NCI-H2227 (cell line): ENCODE data around the gene SERPINE2.

ENCODE experiments used
- DNase-seq: peaks from one replicate; lab custom pipeline; 2025; ENCODE audit not compliant: unreplicated experiment; lab: John Stamatoyannopoulos, UW

SERPINE2 gene

DNA sequence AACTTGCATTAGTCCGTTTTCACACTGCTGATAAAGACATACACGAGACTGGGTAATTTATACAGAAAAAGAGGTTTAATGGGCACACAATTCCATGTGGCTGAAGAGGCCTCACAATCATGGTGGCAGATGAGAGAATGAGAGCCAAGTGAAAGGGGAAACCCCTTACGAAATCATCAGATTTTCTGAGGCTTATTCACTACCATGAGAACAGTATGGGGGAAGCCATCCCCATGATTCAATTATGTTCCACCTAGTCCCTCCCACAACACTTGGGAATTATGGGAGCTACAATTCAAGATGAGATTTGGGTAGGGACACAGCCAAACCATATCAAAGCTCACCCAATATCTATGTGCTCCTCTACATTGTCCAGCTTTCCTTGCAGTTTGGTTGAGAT, 16.0 kb upstream of the SERPINE2 start:
- no peak for DNase-seq

DNA sequence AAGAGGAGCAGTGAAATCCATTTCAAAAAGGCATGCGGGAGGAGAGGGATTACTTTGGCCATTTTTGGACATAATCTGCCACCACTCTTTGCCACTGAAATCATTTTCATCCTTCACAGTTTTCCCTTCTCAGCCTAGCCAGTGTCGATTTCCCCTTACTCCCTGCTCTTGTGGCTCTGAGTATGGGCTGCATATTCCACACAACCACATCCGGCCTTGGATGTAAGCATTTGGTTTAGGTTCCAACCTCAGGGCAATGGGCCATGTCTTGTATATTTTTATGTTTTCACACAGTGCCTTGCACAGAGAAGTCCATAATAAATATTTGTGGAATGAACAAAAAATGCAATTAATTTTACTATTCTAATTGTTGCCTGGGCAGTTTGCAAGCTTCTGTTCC, 7.7 kb upstream of the SERPINE2 start:
- no peak for DNase-seq

DNA sequence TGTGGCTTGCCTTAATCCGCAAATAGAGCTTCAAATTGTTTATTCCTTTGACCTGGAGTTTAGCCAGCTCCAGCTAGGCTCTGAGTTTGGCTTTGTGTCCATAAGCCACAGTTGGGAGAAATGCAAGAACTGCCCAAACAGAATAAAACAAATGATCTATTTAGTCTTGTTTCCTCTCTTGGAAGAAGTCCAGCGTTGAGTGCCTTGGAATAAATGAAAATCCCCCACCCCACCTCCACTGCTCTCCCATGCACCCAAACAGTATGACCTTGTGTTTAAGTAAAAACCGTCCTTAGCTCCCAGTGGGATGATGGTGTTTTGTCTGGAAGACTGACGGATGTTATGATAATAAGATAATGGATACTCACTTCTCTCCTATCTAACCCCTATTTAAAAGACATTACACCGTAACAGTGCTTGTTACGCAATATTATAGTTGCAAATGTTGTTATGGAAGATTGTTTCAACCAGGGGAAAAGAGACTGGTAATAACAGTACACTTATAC, 3.2 kb upstream of the SERPINE2 start:
- DNase-seq = peak; percentile 8

DNA sequence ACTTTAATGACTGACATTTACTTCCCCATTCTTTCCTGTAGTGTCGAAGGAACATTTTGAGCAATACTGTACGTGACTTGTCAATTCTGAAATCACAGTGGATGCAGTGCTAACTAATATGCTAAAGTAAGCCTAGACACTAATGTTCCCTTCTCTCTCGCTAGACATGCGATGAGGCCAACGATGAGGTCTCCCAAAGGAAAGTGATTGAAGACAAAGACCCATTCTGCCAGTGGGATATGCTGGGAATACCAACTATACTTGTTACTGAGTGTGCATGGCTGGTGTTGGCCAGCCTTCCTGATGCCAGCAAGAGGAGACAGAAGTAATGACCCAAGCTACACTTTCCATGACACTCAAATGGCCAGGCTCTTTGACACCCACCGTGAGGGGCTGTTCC, 2.5 kb upstream of the SERPINE2 start:
- DNase-seq = no peak

DNA sequence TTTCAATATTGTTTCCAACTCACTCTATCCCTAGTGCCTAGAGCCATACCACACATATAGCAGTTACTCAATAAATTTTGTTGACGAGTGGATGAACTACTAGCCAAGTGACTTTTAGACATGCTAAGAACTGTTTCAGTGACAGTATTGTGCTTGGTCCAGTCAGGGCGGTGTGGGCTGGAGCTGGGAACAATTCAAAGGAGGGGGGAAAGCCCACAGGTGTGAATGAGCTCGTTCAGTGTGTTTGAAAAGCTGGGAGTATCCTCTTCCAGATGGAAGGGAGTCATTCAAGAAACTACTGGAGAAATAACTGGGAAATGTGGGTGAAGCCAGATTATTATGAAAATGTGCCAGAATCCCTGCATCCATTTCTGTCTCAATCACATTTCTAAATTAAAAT, 1.7 kb upstream of the SERPINE2 start:
- DNase-seq = no peak

DNA sequence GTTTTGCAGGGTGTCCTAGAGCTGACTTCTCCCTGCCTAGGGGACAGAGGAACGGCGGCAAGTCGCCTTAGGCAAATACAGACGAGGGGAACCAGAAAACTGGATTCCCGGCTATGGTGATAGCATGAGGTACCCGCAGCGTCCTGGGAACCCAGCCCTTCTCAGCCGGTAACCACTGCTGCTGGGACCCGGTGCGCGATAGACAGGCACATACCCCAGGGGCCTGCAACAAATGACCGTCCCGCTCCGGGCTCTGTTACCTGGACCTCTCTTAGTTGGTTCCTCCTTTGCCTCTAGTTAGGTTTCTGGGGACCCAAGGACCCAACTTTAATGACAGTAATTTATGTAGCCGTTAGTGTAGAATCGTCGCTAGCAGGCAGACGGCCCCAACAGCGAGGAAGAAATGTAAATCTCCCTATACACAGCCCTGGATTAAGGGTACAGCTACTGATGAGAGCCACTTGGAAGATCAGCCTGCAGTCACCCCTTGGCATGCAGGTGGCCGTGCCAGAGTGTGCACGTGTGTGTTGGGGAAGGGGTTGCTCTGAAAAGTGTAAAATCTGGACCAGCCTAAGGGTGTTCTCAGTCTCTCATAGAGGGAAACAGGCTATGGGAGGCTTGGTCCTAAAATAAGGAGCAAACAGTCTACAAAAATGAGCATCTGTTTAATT, 819 bp upstream of the SERPINE2 start:
- peak; percentile 7 for DNase-seq

DNA sequence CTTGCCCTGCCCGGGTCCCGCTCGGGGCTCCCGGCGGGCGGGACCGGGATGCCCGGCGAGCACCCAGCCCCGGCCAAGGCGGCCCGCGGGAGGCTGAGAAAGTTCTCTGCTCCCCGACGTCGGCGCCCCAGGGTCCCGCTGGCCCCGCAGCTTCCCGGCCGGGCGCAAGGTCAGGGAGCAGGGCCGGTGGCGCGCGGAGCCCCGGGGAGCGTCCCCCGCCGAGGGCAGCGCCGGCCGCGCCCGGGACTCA, 331 bp downstream of the SERPINE2 start:
- DNase-seq = no peak

DNA sequence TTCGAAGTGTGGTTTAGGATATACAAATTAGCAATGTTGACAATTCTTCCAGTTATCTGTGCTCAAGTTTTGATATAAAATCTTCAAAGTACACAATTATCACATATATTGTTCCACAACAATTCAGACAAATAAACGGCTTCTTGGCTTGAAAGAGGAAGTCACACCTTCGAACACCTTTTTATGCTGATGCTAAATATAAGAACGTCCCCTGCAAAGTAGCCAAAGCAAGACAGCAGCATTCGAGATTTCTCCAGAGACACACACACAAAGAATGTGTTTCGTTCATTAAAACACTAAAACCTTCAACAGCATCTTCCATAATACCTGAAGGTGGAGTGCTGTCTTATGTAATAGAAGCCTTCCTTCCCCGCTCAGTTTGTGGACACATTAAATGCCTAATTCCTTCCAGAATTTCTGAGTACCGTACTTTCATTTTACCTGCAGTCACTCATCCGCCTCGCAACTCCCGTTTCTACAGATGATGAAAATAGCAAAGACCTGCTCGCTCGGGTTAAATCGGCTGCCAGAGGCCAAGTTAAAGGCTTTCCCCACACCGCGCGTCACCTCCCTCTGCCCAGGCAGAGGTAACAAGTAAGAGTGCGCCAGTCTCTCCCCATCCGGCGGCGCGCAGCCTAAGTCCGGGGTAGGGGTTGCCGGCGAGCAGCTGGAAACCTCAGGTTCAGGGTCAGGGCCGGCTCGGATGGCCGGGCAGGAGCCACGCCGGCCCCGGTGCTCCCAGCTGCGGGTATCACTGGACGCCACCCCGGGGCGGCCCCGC, 847 bp downstream of the SERPINE2 start:
- DNase-seq = peak; percentile 34

DNA sequence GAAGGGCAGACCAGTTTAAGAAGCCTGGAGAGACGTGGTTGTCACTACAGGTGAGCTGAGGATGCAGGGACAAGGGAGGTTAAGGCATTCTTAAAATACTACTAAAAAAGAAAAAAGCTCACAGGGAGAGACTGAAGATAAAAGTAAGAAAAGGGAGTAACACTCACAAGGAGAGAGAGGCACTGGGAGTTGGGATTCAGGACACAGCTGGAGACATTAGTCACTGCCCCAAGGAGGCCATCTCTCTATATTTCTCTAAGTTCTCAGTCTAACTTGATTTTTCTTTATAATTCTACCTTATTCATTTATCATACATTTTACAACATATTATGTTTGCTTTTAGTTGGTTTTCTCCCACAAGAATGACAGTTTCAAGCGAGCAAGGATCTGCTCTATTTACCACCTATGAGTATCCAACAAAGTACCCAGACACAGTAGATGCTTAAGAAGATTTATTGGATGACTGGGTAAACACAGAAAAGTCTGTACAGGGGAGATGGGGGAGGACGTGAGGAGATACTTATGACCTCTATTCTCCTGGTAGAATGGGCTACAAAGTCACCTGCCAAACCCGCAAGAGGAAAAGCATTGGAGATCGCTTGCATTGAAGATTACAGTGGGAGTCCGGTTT, 2.2 kb downstream of the SERPINE2 start:
- no peak for DNase-seq

DNA sequence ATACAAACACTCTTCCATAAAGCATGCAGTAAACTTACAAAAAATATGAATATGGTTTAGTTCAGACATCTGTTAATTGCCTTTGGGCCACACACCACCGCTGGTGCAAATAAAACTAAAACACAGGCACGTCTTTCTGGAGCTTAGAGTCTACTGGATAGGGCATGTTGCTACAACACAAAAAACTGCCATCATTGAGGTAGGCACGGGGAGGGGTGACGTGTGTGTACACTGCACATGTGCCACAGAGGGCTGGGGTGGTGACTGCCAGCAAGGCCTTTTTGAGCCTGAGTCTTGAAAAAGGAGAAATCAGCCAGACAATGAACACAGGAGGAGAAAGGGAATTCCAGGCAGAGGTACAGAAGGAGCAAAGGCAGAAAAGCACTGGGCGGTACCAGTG, 5.1 kb downstream of the SERPINE2 start:
- no peak for DNase-seq

DNA sequence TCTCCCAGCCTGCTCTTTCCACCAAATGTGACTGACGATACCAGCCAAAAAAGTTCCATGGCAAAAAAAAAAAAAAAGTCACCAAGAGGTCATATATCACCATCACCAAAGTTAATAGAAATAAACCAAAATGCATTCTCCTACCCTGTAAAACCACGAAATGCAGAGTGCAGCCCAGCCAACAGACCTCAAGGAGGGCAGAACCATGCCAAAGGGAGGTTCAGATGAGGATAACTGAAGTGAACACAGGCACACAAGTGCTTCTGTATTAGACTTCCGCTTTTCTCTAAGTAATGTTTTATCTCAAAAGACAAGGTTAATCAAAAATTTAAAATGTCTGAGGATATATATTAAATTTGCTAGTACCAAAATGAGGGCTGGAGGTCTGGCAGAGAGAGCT, 5.5 kb downstream of the SERPINE2 start:
- DNase-seq = no peak

DNA sequence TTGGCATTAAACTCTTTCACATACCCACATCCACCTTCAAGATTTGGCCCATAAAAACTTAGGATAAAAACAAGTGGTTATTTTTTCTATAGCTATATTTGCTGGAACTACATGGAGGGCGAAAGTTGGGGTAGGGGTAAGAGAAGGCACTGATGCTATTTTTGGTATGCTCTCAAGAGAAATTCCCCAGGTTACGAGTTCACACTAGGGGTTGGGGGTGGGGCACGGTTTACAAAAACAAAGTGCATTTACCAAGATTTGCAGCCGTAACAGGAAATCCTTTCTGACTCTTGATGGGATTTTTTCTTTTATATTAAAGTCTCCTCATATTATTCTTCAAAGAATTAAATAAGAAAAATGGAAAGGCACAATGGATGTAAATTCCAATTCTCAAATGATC, 6.8 kb downstream of the SERPINE2 start:
- DNase-seq = no peak

DNA sequence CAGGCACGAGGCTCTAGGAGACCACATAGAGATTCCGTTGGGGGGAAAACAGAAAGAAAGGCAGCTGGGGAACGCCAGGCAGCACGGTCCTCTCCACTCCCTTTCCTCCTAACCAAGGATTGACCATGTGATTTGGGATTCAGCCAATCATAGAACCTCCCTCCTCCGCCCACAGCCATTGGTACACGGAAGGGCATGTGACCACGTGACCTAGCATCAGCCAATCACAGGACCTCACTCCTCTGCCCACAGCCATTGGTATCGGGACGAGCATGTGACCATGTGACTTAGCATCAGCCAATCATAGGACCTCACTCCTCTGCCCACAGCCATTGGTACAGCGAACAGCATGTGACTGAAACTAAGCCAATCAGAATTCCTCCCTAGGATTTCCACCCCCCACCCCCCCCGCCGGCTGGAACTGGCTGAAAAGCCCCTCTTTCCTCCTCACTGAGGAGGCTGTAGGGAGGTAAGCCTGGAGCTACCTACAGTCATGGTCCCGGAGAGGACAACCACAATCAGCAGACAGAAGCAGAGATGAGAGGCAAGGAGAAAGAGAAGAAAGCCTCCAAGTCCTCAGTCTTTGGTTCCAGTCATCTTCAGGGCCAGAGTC, 7.6 kb downstream of the SERPINE2 start:
- no peak for DNase-seq

DNA sequence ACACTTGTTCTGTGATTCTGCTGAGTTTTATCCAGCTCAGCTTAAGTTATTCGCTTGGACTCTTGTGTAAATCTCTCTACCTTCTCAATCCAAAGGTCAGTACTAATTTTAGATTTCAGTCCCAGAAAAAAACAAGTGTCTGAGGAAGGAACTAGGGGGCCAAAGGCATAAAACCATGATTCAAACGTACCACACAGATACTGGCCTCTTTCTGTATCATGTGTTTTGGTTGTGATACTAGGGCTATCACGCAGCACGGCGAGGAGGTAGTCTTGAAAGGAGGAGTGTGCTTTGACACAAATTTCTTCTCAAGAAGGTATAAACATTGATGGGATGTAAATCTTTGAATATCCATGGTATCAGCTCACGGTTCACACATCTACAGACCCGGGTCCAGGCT, 8.3 kb downstream of the SERPINE2 start:
- no peak for DNase-seq

DNA sequence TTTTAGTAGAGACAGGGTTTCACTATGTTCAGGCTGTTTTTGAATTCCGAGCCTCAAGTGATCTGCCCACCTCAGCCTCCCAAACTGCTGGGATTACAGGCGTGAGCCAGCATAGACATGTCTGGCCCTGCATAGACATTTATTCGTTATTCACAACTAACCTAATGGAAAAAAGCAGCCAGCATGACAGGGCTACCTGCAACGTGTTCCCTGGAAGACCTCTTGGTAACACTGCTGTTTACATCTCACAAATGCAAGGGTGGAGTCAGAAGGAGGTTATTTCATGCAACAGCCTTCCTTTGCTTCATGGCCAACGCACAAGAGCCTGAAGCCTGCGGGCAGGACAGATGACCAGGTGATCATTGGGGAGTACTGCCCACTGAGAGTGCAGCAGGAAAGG, 9.2 kb downstream of the SERPINE2 start:
- no peak for DNase-seq

DNA sequence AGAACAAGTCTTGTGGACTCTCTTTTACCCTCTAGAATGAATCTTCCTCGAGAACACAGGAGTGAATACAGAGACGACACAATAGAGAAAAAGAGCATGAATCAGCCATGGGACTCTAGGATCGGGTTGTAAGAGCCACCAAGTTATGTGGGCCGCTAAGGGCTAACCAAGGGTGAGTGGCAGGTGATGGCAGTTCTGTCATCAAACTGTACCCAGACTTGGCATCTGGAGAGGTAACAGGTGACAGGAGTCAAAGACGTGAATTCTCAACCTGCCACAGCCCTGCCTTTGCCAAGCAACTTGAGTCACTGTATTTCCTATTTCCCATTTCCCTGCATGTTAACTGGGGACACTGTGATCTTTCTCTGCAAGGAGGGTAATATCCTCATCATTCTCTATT, 11.2 kb downstream of the SERPINE2 start:
- no peak for DNase-seq

DNA sequence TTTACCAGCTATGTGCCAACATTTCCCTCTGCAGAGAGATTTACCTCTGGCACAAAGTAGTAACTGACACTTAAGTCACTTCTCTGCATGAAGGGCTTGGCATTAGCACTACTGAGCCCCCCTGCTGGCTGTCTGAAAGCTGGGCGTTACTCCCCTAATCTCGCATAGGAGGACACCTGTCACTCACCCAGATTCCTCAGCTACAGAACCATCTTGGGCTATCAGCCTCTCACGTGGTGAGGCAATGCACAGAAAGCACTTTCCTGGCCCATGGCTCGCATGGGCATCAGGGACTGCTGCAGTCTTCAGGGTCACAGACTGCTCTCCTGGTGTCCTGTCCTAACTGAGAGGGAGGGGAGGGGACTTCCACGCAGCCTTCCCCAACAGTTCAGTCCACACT, 12.0 kb downstream of the SERPINE2 start:
- peak; percentile 43 for DNase-seq

DNA sequence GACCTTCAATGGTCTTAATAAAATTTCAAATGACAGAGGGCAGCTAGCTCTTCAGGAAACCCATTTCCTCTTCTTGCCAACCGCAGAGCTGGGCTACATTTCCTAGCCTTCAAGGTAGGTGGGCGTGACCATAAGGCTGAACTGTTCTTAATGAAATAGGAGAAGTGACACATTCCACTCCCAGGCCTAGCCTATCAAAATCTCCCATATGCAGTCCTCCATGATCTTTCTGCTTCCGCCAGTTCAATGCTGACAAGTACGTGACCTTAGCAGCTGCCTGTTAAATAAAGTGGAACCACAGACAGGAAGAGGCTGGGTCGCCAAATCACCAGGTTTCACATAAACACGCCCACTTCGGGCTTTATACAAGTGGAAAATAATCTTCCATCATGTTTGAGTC, 13.2 kb downstream of the SERPINE2 start:
- no peak for DNase-seq

DNA sequence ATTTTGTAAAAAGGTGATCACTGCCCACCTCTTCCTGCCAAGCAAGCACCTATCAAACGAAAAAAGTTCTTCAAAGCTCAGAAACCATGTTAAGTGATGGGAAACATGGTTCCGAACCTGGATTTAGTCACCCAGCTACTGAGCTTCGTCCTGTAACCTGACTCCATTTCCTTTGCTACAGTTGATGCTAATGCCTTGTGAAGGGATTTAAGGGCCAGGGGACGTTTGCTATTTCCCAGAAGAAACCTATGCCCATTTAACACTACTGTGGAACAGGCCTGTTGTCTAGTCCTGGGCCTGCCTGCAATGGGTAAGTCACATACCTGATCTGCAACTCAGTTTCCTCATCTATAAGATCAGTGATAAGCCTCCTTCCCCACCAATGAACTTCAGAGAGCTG, 14.8 kb downstream of the SERPINE2 start:
- DNase-seq = no peak

DNA sequence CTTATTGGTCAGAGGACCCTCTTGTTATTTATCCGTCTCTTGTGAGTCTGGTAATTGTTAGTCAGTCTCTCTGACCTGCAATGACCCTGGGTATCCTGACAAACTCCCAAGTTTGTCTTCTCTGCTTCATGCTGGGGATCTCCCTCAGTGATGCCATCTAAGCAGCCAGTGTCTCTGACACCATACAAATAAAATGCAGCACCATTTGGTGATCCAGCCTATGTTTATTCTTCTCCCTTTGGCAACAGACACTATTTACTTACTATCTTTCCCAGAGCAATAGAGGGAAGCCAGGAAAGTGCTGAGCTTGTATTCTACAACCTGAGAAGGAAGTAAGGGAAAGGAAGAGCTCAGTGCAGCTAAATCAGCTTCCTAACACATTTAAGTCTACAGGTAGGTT, 15.9 kb downstream of the SERPINE2 start:
- no peak for DNase-seq

DNA sequence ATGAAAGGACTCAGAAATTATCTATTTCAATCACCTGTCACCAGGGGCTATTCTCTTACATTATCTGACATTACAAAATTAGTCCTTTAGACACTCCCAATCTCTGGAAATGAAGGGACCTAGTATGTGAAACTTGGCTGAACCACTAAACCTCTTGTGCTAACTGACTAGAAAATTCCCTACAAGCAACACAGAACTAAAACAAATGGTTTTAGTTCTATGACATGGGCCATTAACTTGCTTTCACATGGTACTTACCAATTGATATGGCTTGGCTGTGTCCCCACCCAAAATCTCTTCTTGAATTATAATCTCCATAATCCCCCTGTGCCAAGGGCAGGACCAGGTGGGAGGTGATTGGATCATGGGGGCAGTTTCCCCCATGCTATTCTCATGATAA, 16.6 kb downstream of the SERPINE2 start:
- DNase-seq = no peak

DNA sequence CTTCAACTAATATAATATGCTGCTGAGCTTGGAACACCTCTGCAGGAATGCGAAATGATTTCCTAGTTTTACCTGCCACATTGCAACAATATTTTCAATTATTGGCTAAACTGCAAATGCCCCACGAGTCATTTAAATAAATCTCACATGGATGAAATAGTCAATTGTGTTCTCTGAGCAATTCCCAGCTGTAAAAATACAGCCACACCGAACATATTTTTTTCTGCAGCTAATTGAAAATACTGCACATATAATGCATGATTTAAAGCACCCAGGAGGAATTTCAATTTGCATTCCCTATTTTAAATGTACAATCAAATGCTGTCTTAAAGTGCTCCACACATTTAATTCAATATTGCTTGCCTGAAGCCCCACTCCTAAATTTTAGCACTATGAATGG, 18.6 kb downstream of the SERPINE2 start:
- no peak for DNase-seq
